PC-9 (cell line): ENCODE measurements around the gene PABPN1L.

Experiments
- EZH2 ChIP-seq: fragments of 200-600 bp; sonication (generic); IDR thresholded peaks from 2 replicates; pipeline ENCODE4 v1.8.0; 2017; ENCODE audit warnings: antibody characterized with exemption, low read depth
- TF ChIP-seq, protein P1 (sequence below): fragments of 200-600 bp; sonication (generic); conservative IDR thresholded peaks from 2 replicates; pipeline ENCODE4 v1.6.1; 2017; ENCODE audit warnings: mixed run types, antibody characterized with exemption, mild to moderate bottlenecking, moderate library complexity

DNA sequence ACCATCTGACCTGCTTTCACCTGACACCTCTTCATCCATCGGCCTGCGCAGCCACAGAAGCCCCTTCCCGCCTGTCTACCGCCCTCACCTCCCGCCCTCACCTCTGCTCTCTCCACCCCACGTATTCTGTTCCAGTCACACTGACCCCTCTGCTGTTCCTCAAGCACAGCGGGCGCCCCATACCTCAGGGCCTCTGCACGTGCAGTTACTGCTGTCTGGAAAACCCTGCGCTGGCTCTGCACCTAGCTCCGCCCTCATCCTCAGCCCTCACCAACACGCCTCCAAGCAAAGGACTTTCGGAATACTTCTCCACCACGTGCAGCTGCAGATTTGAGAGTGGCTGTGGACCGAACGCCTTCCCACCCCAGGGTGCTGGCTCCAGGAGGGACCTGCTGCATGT is 24.6 kb upstream of the PABPN1L start:
- TF ChIP-seq, protein P1, sequence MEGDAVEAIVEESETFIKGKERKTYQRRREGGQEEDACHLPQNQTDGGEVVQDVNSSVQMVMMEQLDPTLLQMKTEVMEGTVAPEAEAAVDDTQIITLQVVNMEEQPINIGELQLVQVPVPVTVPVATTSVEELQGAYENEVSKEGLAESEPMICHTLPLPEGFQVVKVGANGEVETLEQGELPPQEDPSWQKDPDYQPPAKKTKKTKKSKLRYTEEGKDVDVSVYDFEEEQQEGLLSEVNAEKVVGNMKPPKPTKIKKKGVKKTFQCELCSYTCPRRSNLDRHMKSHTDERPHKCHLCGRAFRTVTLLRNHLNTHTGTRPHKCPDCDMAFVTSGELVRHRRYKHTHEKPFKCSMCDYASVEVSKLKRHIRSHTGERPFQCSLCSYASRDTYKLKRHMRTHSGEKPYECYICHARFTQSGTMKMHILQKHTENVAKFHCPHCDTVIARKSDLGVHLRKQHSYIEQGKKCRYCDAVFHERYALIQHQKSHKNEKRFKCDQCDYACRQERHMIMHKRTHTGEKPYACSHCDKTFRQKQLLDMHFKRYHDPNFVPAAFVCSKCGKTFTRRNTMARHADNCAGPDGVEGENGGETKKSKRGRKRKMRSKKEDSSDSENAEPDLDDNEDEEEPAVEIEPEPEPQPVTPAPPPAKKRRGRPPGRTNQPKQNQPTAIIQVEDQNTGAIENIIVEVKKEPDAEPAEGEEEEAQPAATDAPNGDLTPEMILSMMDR: no peak
- TF ChIP-seq EZH2: no peak
